Endometrial microvascular endothelial cells (primary cell): ENCODE data around the gene DOK1. TPM values are rescaled to one million over a fixed set of nuclear protein-coding genes. Genes with fewer than 3 reads are reported as not detected.

ENCODE experiments used
- in situ Hi-C: cut with HindIII; loops from 2 replicates; pipeline ENCODE4 v1.10.0; 2017; ENCODE audit warnings: low sequenced_read_pairs, low pct_unique_long_range_greater_than_20kb; ENCODE audit errors: inconsistent ontology term
- total RNA-seq: library from RNA; depleted of rRNA; stranded (reverse); fragments of >200 nt; gene quantifications from one replicate; pipeline ENCODE4 v1.2.3, GENCODE V29; 2015; ENCODE audit errors: inconsistent ontology term

DOK1 gene
- total RNA-seq = 9.1 TPM

GRCh38 chr2:74553892-74554819, at the start of gene DOK1, which contains the start of gene LOXL3:
TSS of gene DOK1 (plus strand) at chr2:74554720. CDS start at chr2:74554755, 35 bp downstream.
TSS of gene LOXL3 (minus strand) at chr2:74553942. CDS start at chr2:74552634, 1,308 bp downstream.
- in situ Hi-C loops = no loop called here

GRCh38 chr2:74505448-74506246, 48.9 kb upstream of the DOK1 start:
- in situ Hi-C loops = no loop called here

- in situ Hi-C loops = no loop called here
Observed at GRCh38 chr2:74507145-74507925, 47.2 kb upstream of the DOK1 start, which contains the start of gene PCGF1. TSS of gene PCGF1 (minus strand) at chr2:74507695. CDS start at chr2:74507668, 27 bp downstream.

GRCh38 chr2:74507926-74508520, 46.5 kb upstream of the DOK1 start:
- in situ Hi-C loops = no loop called here

GRCh38 chr2:74510272-74510671, 44.2 kb upstream of the DOK1 start:
- in situ Hi-C loops = no loop called here

- in situ Hi-C loops = no loop called here
Observed at GRCh38 chr2:74511104-74511989, 43.2 kb upstream of the DOK1 start.

- in situ Hi-C loops = no loop called here
Observed at GRCh38 chr2:74512744-74513604, 41.5 kb upstream of the DOK1 start.

- in situ Hi-C loops = no loop called here
Observed at GRCh38 chr2:74513605-74514367, 40.7 kb upstream of the DOK1 start.

GRCh38 chr2:74514368-74515270, 39.9 kb upstream of the DOK1 start, which contains the start of gene TLX2:
TSS of gene TLX2 (plus strand) at chr2:74514450. CDS start at chr2:74514807, 357 bp downstream.
- in situ Hi-C loops = no loop called here

GRCh38 chr2:74515271-74515980, 39.1 kb upstream of the DOK1 start:
- in situ Hi-C loops = no loop called here

- in situ Hi-C loops = no loop called here
Observed at GRCh38 chr2:74515981-74516633, 38.4 kb upstream of the DOK1 start.

GRCh38 chr2:74516650-74517049, 37.9 kb upstream of the DOK1 start:
- in situ Hi-C loops = no loop called here

GRCh38 chr2:74522516-74522915, 32.0 kb upstream of the DOK1 start:
- in situ Hi-C loops = no loop called here

GRCh38 chr2:74524005-74524404, 30.5 kb upstream of the DOK1 start:
- in situ Hi-C loops = no loop called here
